ENCODE measurements around the gene BMP2K.
"Not testable (repeated sequence)": the region's sequence is repeated elsewhere in the genome, so short reads cannot be mapped to it uniquely, and the experiment has no call there.

Gene BMP2K

GRCh38 chr4:78781924-78782323 is 5.8 kb downstream of the BMP2K start:
- no peaks in the 10 kb centered on the region for H3K36me3 ChIP-seq
- H3K27me3 ChIP-seq = no peaks in the 10 kb centered on the region
- no peak overlapping the region for H3K4me3 ChIP-seq
- intact Hi-C loops (cut with DNase I; ENCODE audit: low total_unique reads) = no loop called here
- peaks cover 0 to 65% (median 9%) of the 10 kb centered on the region in 4 donors for H3K4me1 ChIP-seq
- no peak for TF ChIP-seq CTCF (IDR thresholded peaks at IDR 0.05)
- H3K9me3 ChIP-seq = no peaks in the 10 kb centered on the region
- no peak overlapping the region for H3K27ac ChIP-seq
- no peak for DNase-seq

- H3K36me3 ChIP-seq = no peaks in the 10 kb centered on the region
- H3K27ac ChIP-seq = no peak overlapping the region
- H3K27me3 ChIP-seq = no peaks in the 10 kb centered on the region
- H3K4me1 ChIP-seq = peaks cover 0 to 58% (median 11%) of the 10 kb centered on the region in 4 donors
- H3K4me3 ChIP-seq = no peak overlapping the region
- no peak for DNase-seq
- no peak for TF ChIP-seq CTCF (IDR thresholded peaks at IDR 0.05)
- no peaks in the 10 kb centered on the region for H3K9me3 ChIP-seq
- intact Hi-C loops (cut with DNase I; ENCODE audit: low total_unique reads) = no loop called here
Measured at GRCh38 chr4:78784236-78784865, 8.2 kb downstream of the BMP2K start.

DNA sequence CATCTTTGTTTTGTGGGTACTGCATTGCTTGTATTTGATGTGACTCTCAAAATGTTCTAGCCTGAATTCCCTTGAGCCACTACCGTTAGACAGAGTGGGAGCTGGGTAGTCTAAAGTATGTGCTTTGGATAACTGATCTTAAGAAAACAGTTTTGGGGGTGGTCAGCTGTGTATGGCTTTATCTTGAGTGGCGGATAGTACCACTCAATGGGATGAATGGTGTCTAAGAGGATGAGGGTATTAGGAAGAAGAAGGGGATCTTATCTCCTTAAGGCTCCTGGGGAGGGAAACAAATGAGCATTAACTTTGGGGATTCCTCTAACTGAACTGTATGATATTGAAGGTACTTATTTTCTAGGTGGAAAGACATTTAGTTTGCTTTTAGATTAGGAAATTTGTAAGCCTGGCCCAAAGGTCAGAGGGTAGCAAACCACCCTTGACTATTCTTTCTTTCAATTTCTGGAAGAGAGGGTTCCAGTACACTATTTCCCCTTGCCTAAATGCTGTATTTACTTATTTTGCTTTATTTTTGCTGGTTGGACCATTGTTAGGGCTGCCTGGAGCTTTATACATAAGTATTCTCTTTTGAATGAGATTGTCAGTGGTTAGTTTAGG is 11.3 kb downstream of the BMP2K start:
- no peak overlapping the region for H3K4me3 ChIP-seq
- TF ChIP-seq CTCF (IDR thresholded peaks at IDR 0.05) = no peak
- no peaks in the 10 kb centered on the region for H3K9me3 ChIP-seq
- intact Hi-C loops (cut with DNase I; ENCODE audit: low total_unique reads) = no loop called here
- peaks cover 0 to 47% (median 9%) of the 10 kb centered on the region in 4 donors for H3K4me1 ChIP-seq
- DNase-seq = no peak
- H3K36me3 ChIP-seq = no peaks in the 10 kb centered on the region
- H3K27me3 ChIP-seq = no peaks in the 10 kb centered on the region
- no peak overlapping the region for H3K27ac ChIP-seq

DNA sequence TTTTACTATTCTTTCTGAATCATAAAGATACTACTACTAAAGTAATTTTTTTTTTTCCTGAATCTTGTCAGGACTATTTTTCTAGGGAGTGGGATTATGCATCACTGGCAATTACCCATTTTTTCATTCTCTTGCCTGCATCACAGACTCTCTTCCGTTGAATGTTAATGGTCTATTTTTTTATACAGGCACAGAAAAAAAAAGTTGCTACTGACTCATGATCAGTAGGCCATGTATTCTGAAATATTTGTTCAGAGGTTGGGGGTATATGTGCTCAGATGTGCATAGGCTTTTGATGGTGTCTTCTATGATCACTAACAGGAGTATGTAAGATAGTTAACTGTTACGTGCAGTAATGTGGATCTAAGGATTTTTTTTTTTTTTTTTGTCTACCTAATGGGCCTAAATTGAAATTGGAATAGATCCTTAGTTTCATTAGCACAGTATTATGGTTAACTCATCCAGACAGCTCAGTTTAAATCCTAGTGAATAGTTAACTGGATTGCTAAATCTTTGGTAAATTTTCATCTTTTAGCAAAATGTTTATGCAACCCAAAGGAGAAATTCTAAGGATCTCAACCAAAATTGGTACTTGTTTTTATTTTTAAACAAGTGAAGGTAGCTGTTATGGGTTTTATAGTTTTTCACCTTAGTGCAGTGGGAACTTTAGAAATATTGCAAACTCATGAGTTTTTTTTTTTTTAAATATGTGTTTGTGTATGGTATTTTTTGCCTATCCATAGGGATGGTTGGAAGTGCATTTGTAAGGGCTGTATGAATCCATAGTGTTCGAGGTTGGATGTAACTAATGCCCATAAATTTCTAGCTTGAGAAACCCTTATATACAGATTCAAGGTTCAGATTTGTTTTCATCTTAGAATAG is 12.1 kb downstream of the BMP2K start:
- H3K9me3 ChIP-seq = no peaks in the 10 kb centered on the region
- intact Hi-C loops (cut with DNase I; ENCODE audit: low total_unique reads) = no loop called here
- H3K27me3 ChIP-seq = no peaks in the 10 kb centered on the region
- no peak overlapping the region for H3K27ac ChIP-seq
- DNase-seq = no peak
- no peak for TF ChIP-seq CTCF (IDR thresholded peaks at IDR 0.05)
- H3K36me3 ChIP-seq = no peaks in the 10 kb centered on the region
- peaks cover 0 to 47% (median 9%) of the 10 kb centered on the region in 4 donors for H3K4me1 ChIP-seq
- no peak overlapping the region for H3K4me3 ChIP-seq

- H3K4me3 ChIP-seq; H3K27ac ChIP-seq; H3K27me3 ChIP-seq; H3K4me1 ChIP-seq; H3K9me3 ChIP-seq; DNase-seq; H3K36me3 ChIP-seq; intact Hi-C loops (cut with DNase I; ENCODE audit: low total_unique reads): not testable (repeated sequence)
Measured at GRCh38 chr4:78795594-78796416, 19.7 kb downstream of the BMP2K start.

Measured in tibial artery (tissue), 4 donors.